GM12874 (cell line): ENCODE measurements around the gene HACL1.

Experiments used
- TF ChIP-seq, protein P1 (sequence below): IDR thresholded peaks from 2 replicates; pipeline ENCODE4 v1.5.1; 2011; ENCODE audit warnings: low read depth, mild to moderate bottlenecking, control low read depth, low read length, moderate library complexity; ENCODE audit not compliant: insufficient read depth

Gene HACL1

DNA sequence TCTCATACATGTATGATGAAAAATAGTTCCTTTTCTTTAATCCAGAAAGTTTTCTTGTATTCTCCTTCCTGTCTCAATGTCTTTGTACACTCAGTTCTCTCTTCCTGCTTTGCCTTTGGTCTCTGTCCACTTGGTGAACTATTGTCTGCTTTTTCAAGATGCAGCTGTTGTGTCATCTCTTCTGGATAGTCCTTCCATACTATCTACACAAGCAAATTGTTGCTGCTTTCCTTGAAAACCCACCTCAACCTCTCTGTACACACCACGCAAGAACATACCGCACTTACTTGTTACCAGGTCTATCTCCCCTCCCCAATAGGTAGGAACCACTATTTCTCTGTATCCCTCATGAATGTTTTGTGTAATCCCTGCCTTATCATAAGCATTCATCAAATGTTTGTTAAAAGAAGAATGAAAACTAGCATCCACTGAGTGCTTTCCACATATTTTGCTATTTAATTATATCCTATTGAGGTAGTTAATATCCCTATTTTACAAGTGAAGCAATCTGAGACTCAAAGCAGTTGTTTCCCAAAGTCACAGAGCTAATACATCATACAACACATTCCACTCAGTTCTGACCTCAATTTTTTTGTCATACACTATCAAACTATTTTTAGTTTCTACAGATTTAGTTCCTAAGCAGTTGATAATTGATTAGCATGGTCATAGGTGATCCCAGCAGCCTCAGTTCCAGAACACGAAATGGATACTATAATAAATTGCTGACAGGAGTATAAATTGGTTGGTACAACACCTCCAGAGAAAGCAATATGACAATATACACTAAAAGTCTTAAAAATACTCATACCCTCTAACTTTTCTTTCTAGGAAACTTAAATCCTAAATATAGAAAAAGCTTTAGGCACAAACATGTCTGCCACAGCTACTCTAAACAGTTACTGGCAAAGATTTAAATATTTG, 19.6 kb downstream of the HACL1 start:
- TF ChIP-seq, protein P1, sequence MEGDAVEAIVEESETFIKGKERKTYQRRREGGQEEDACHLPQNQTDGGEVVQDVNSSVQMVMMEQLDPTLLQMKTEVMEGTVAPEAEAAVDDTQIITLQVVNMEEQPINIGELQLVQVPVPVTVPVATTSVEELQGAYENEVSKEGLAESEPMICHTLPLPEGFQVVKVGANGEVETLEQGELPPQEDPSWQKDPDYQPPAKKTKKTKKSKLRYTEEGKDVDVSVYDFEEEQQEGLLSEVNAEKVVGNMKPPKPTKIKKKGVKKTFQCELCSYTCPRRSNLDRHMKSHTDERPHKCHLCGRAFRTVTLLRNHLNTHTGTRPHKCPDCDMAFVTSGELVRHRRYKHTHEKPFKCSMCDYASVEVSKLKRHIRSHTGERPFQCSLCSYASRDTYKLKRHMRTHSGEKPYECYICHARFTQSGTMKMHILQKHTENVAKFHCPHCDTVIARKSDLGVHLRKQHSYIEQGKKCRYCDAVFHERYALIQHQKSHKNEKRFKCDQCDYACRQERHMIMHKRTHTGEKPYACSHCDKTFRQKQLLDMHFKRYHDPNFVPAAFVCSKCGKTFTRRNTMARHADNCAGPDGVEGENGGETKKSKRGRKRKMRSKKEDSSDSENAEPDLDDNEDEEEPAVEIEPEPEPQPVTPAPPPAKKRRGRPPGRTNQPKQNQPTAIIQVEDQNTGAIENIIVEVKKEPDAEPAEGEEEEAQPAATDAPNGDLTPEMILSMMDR = no peak

DNA sequence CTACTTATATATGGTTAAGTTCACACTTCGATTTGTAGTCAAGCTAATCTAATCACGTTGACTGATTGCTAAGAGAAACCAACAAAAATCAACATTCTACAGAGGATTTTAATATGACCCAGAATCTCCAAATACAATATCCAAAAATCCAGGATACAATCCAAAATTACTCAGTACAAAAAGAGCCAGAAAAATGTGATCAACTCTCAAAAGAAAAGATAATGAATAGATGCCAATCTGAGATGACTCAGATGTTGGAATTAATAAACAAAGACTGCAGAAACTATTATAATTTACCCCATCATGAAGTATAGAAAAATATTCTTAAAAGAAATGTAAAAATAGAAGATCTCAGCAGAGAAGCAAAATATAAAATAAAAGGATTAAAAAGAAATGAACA, 22.3 kb downstream of the HACL1 start:
- TF ChIP-seq, protein P1 = no peak

- TF ChIP-seq, protein P1 = no peak
These were observed 23.0 kb downstream of the HACL1 start for GRCh38 chr3:15578289-15578867.

- TF ChIP-seq, protein P1 = no peak
These were observed 24.9 kb downstream of the HACL1 start for GRCh38 chr3:15576475-15576874.

GRCh38 chr3:15575446-15575845, 25.9 kb downstream of the HACL1 start:
- TF ChIP-seq, protein P1 = no peak

DNA sequence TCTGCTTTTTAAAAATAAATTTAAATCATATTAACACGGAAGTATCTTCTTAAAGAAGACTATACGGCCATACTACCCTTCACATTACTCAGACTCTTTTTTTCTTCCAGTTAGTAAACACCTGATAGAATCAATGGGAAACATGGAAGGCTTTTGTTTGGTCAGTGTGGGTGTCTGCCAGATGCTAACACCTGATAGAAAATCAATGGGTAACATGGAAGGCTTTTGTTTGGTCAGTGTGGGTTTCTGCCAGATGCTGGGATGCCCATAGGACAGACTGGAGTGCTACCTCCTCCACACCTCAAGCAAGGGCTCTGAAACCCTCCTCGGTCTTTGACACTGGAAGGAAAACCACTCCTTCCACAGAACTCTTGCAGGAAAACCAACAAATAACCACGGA, 29.2 kb downstream of the HACL1 start:
- TF ChIP-seq, protein P1 = no peak

DNA sequence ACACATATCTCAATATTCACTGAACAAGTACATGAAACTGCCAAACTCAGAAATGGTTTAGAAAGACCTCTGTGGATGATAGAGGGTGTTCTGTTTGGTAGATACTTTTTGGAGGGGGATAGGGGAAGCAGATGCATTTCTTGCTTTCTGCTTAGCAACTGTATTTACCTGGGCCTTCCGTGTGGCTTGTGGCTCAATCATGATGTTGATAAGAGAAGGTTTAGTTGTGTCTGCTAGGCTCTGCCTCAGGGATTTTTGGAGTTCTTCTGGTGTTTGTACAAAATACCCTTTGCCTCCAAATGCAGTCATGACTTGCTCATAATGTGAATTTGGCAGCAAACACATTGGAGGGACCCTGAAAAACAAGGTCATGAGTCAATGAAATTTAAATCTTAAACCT, 38.2 kb downstream of the HACL1 start:
- TF ChIP-seq, protein P1 = no peak
